HepG2 (cell line): ENCODE data around the gene TRMT10C. TPM values are rescaled to one million over a fixed set of nuclear protein-coding genes. Genes with fewer than 3 reads are reported as not detected.

ENCODE experiments used
- polyA plus RNA-seq, 8 experiments: library from polyadenylated mRNA; depleted of rRNA in 3 of 8; stranded (reverse) in 7 of 8; unstranded in 1 of 8; fragments of >200 nt; fragmentation: Illumina TruSeq in 4 of 8; extraction: Trizol in 4 of 8; gene quantifications; 2 replicates each; pipeline versions ENCODE4 v1.2.1 to v1.2.3, GENCODE V29; 2011 to 2016; ENCODE audit warnings: low read depth in 4 of 8, missing spikeins in 1 of 8, mixed read lengths in 1 of 8; ENCODE audit not compliant: insufficient read depth in 1 of 8
- small RNA-seq, 3 experiments: library from RNA; depleted of rRNA; stranded (forward); fragments of <200 nt; gene quantifications; one replicate each; pipeline ENCODE3, GENCODE V24; 2012; ENCODE audit warnings: low read depth in 2 of 3, low replicate concordance in 1 of 3; ENCODE audit not compliant: insufficient read length in 3 of 3, insufficient read depth in 2 of 3
- total RNA-seq, 5 experiments: library from RNA; depleted of rRNA; stranded (reverse); fragments of >200 nt; fragmentation: Illumina TruSeq; extraction: Trizol; gene quantifications; 2 replicates each; pipeline ENCODE4 v1.2.3, GENCODE V29; 2016; ENCODE audit warnings: low read depth in 1 of 5

TRMT10C gene
- total and polyA plus RNA-seq, 2 of the 13 experiments (the other 11 are each of a cell fraction or from before 2014, with no cell fraction given) = 10.8 to 39.2 TPM

Small RNAs within 50 kb of the gene (small RNA-seq; reads per million reads assigned to genes)
- gene RNU6-1256P = 0 reads per million in 3 experiments

Other genes with a start within 250 kb of the TRMT10C start
- gene IMPG2, start 241.3 kb upstream of the TRMT10C start, total RNA-seq (2016; rRNA removed; fragmentation: Illumina TruSeq; extraction: Trizol) = 0.02 TPM in 1 of 2 replicates, not detected in the other
- gene IMPG2, start 241.3 kb upstream of the TRMT10C start, polyA plus RNA-seq (2011; rRNA removed) = 0.03 and 0.07 TPM in 2 replicates
- gene SENP7, start 48.7 kb upstream of the TRMT10C start, total RNA-seq (2016; rRNA removed; fragmentation: Illumina TruSeq; extraction: Trizol) = 10.0 and 10.3 TPM in 2 replicates
- 9.1 and 10.4 TPM in 2 replicates for gene SENP7, start 48.7 kb upstream of the TRMT10C start, polyA plus RNA-seq (2011; rRNA removed)
- gene PCNP, start 12.3 kb downstream of the TRMT10C start, total RNA-seq (2016; rRNA removed; fragmentation: Illumina TruSeq; extraction: Trizol) = 78.2 and 112 TPM in 2 replicates
- gene PCNP, start 12.3 kb downstream of the TRMT10C start, polyA plus RNA-seq (2011; rRNA removed) = 33.5 and 44.1 TPM in 2 replicates
- gene ZBTB11, start 115.3 kb downstream of the TRMT10C start, total RNA-seq (2016; rRNA removed; fragmentation: Illumina TruSeq; extraction: Trizol) = 18.1 and 24.6 TPM in 2 replicates
- gene ZBTB11, start 115.3 kb downstream of the TRMT10C start, polyA plus RNA-seq (2011; rRNA removed) = 5.2 and 5.9 TPM in 2 replicates
- 1,056 and 1,362 TPM in 2 replicates for gene RPL24, start 124.8 kb downstream of the TRMT10C start, total RNA-seq (2016; rRNA removed; fragmentation: Illumina TruSeq; extraction: Trizol)
- gene RPL24, start 124.8 kb downstream of the TRMT10C start, polyA plus RNA-seq (2011; rRNA removed) = 1,058 and 1,150 TPM in 2 replicates
- gene CEP97, start 162.7 kb downstream of the TRMT10C start, total RNA-seq (2016; rRNA removed; fragmentation: Illumina TruSeq; extraction: Trizol) = 6.5 and 10.2 TPM in 2 replicates
- 0.71 and 0.99 TPM in 2 replicates for gene CEP97, start 162.7 kb downstream of the TRMT10C start, polyA plus RNA-seq (2011; rRNA removed)
- 4.7 and 5.3 TPM in 2 replicates for gene NXPE3, start 217.3 kb downstream of the TRMT10C start, total RNA-seq (2016; rRNA removed; fragmentation: Illumina TruSeq; extraction: Trizol)
- gene NXPE3, start 217.3 kb downstream of the TRMT10C start, polyA plus RNA-seq (2011; rRNA removed) = 3.5 and 3.6 TPM in 2 replicates